Measurements from ENCODE around the gene LBR.
A peak's percentile ranks its signal among the peaks of the same experiment; 100 is the strongest.

The LBR gene

DNA sequence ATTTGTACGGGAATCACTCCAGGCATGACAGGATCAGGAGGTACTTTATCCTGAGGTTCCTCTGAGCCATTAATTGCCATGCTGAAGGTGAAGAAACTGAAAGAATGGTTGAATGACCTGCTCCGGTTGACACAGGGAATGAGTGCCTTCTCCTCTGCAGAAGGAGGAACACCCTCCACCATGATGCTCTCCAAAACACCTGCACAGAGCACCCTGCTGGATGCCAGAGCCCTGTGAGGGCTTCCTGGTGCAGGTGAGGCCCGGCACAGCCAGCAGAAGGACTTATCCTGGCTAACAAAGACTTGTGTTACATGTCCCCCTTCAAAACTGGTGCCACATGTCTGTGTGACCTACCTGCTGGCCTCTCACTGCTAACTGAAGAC is 14.3 kb upstream of the LBR start:
- DNase-seq: no peak

DNA sequence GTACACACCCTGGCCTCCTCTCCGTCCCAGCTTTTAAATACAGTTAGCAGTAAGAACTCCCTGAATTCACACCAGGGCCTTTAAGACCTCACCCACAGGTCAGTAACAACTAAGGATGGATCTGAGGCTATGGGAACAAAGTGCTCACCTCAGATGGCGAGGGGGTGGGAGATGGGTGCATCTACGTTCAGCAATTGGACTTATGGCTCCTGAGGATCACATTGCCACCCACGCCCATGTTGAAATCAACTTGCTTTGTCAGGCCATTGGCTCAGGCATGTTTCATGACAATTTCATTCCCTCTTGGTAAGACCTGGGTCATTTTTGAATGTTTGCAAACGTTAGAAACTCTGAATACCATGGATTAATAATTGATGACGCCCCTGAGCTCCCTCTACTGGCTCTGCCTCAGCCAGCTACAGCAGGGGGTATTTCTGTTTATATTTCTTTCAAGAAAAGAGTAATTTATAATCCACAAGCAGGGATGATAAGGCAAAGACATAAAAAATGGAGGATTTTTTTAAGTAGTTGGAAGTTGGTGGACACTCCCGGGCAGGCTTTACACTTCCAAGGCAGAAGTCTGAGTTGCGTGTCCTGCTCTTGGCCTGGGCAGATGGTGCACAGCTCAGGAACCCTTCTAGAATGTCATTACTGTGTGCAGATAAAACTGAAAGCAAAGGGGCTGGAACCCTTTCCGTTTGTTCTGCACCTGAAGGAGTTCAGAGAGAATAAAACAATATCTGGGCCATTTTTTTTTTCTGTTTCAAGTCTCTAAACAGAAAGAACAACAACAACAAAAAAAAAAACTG is 13.7 kb upstream of the LBR start:
- DNase-seq: no peak

DNA sequence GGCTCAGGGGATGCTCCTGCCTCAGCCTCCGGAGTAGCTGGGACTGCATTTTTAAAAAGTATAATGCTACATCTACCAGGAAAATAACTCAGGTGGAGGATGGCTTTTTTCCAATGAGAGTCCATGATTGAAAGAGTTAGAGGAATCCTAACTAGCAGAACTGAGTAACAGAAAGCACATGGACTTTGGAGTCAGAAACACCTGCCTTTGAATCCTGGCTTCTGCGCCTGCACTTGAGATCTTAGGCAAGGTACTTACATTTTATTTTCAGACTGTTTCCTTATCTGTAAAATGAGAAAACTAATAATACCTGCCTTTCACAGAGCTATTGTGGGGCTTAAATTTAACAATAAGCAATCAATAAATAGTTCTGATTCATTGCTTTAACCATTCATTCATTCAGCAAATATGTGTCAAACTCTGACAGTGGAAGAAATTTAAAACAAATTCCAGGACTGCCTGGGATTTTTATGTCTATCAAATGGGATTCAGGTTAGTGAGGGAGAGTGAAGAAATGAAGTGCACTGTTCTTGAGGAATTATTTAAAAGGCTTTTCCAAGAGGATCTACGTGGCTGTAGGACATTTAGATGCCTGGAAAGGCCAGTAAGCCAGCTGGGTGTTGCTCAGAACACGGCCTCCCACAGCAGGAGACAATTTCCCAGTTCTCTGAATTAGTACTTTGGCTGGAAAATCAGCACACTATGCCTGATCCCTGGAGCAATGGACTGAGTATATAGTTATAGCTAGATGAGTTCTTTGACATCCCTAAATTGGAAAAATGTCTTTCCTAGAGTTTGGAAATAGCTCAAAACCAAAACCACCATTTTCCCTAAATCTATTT is 12.8 kb upstream of the LBR start:
- DNase-seq: no peak

DNA sequence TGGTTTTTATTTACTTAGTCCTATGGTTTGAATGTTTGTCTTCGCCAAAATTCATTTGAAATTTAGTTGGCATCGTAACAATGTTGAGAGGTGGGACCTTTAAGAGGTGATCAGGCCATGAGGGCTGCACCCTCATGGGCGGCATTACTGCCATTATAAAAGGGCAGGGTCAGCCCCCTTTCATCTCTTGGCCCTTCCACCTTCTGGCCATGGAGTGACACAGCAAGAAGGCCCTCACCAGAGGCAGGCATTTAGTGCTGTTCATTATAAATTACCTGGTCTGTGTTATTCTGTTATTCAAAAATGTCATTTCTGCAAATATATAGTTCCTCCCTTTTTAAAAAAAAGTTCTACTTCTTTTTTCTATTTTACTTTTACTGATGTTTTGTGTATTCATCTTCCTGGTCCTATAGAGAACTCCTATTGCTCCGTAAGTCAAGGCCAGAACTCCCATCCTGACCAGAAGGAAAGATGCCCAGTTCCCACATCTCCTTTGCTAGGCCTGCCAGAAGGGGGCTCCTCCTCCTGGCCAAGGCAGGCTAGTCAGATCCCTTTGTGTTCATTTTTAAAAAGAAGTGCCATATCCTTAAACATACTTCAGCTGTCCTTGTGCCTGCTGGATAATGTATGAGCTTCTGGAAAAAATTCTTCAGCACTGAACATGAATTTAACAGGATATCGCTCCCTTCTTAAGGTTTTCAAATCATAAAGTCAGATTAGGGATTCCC is 10.0 kb upstream of the LBR start:
- no peak for DNase-seq

DNA sequence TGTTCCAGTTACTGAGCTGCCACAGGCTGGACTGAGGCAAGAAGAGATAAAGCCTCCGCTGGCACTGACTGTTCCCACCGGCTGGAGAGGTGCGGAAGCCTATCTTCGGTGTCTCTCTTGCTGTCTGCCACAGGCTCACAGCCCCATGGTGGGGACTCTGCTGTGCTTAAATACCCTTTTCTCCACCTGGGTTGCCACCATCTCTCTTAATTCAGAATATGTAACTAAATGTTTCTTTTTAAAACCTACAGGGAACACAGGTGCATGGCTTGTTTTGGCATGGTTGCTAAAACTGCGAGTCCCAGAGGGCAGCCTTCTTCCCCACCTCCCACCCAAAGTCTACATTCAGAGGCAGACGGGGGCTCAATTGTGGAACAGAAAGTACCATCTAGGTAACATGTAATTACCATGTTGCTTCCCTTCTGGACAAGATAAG is 8.1 kb upstream of the LBR start:
- DNase-seq: no peak

DNA sequence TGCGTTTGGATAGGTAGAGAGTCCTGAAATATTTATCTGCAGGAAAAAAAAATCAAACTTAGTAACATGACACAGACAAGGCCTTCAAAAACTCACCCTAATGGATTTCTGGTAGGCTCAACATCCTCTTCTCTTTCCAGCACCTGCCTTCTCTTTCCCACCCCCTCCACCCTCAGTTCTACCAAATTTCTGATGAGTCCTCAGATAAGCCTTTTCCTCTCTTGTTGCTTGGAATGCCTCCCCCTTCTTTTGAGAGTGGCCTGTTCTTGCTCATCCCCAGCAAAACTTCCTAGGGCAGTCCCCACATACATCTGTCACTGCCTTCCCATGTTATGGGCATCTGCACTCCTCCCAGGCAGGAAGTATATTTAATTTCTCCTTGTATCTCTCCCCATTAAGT is 7.6 kb upstream of the LBR start:
- no peak for DNase-seq

DNA sequence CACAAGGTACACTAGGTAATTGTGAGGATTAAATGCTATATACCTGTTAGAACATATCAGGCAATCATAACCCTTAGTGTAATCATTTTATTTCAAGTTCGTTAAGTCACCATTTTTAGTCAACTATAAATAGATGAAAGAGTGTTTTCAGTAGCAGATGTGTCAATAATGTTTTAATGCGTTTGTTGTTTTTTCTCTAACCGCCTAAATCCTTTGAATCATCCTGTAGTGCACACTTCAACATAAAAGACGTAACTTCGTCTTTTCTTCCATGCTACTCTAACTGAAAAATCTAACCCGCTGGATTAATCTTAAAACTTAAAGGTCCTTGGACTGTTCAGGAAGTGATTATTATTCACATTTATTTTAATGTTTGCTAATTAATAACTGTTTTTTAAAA is 7.2 kb upstream of the LBR start:
- DNase-seq: no peak

DNA sequence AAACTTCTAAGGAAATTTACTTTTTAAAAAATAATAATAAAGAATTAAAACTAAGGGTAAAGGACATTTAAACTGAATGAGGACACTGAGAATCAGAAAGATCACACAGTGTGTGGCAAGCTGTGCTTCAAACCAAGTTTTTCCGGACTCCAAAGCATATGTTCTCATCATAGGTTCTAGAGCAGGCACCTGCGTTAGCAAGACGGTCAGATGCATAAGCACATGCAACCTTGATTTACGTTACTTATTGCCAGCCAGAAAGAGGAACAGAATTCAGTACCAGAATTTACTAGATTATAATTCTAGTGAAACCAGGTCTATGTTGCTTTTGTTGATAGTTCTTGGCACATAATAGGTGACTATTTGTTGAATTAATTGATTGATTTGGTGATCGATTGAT is 6.2 kb upstream of the LBR start:
- no peak for DNase-seq

DNA sequence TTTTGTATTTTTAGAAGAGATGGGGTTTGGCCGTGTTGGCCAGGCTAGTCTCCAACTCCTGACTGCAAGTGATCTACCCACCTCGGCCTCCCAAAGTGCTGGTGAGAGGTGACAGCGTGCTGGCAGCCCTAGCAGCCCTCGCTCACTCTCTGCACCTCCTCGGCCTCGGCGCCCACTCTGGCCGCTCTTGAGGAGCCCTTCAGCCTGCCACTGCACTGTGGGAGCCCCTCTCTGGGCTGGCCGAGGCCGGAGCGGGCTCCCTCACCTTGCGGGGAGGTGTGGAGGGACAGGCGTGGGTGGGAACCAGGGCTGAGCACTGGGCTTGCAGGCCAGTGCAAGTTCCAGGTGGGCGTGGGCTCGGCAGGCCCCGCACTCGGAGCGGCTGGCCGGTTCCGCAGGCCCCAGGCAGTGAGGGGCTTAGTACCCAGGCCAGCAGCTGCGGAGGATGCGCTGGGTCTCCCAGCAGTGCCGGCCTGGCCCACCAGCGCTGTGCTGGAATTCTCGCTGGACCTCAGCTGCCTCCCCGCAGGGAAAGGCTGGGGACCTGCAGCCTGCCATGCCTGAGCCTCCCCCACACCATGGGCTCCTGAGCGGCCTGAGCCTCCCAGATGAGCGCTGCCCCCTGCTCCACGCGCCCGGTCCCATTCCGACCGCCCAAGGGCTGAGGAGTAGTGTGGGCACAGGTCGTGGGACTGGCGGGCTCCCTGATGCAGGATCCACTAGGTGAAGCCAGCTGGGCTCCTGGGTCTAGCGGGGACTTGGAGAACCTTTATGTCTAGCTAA is 3.4 kb upstream of the LBR start:
- DNase-seq: no peak

DNA sequence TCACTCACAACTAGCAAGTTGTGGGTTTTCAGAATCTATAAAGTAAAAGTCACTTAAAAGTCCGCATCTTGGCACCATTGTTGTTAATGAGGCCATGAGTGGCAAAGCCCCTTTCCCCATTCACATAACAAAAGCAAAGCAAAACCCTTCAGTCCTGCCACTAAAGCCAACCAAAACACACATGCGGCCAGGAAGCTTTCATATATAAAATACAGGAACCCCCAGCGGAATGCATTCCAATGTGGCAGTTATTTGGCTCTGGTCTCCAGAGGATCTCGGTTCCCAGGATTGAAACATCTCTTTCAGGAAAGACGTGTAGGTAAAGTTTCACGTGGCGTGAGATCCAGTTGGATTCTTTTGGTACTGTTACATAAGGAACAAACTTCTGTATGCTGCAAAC is 2.5 kb upstream of the LBR start:
- no peak for DNase-seq

DNA sequence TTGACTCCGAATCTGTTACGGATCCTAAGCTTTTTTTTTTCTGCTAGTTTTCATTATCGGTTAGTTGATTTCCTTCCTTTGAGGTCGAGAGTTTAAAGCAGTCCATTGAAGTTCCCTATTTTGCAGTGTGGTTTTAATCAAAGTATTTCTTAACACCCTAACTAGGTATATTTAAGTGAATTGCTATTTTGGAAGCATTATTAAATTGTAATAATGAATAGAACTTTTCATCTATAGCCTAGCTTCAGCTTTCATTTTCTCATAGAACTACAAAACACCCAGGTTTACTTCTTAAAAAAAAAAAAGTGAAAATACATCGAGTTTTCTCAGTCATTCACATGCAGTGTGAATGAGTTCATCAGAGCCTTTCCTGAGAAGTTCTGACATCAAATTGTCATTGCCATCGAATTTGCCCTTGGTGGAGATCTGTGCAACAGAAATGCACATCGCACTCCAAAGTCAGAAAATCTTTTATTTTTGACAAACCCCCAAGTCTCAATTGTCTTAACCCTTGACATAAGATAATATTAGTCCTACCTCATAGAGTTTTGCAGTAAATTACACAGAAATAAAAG is 1.1 kb upstream of the LBR start:
- DNase-seq: no peak

DNA sequence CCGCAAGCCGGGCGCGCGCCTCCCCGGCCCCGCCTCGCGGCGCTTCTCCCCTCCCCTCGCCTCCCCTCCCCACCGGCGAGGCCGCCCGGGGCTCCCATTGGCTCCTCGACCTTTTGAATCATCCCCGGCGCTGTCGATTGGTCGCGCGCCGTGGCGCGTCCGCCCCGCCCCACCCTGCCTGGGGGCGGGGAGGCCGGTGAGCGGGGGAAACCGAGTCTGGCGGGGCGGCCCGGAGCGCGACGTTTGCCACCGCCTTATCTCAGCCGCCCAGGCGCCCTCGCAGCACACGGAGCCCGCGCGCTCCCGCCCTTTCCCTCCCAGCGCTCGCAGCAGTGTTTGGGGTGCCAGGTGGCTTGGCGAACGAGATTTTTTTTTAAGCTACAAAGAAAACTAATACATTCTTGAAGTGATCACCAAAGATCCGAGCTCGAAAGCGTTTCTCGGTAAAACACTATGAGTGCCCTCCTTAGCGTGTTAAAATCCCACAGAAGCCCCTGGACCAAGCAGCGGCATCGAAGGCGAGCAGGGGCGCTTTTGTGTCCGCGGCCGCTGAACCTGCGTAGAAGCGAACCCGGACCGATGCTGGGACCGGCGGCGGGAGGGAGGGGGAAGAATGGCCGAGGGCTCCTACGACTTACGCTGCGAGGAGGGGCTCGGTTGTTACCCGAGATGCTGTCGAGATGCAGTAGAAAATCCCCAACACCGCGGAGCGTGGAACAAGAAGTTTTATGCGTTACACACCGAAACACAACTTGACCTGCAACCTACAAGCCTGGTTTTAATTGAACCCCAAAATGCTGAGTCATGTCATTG is 436 bp upstream of the LBR start:
- DNase-seq: peak; percentile 86

DNA sequence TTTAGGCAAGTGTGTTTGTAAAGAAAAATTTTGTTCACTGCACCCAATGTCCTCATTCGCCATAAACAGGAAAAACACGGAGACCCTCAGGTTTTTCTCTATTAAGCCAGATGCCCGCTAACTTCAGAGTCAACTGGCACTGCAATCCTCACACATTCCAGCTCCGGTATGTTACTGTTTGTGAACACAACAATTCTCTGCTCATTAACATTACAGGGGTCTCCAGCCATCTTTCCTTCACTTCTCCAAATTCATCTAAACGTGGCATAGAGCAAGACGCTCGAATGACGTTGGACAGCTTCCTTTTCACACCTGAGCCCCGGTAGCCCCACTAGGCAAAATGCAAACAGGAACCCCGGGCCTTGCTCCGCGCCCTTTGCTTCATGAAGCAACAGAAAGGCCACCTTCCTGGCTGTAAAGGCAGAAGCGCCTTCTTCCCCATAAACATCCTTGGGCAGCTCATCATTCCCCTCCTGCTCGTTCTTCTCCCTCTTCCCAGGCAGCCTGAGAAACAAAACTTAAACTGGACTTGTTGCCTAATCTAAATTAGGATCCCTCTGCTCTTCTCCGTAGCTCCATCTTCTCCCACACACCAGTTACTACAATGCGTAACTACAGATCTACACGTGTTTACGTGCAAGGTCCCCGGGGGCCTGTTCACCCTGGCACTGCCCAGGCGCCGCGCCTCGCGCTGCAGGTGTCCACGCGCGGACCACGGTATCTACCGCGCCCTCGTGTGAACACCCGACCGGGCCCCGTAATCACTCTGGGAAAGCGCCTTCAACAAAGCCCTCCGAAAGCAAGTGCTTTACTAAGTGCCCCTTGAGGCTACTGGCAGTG is 1.2 kb downstream of the LBR start:
- no peak for DNase-seq

DNA sequence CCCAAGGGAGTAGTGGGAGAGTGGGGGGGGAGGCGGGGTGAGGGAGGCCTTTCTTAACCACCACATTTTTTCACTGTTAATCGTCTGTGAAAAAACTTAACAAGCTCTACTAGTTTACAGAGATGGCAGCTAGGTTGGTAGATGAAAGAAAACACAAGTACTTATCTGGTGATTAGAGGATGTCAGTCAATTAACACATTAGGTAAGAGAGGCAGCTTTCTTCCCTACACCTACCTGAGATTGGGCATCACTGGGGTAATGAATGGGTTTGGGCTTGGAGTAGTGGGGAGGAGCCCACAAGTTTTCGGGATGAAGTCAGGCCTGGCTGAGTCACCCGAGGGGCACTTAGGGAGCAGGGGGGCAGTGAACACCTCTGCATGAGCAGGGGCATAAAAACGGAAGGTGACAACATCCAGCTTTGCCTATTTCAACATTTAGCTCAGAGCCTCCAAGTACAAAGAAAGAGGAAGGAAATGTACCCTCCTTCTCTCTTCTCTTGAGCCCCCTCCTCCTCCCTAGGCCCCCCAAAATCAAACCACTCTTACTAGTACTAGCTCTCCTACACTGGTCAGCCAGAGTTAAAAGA is 2.5 kb downstream of the LBR start:
- no peak for DNase-seq

DNA sequence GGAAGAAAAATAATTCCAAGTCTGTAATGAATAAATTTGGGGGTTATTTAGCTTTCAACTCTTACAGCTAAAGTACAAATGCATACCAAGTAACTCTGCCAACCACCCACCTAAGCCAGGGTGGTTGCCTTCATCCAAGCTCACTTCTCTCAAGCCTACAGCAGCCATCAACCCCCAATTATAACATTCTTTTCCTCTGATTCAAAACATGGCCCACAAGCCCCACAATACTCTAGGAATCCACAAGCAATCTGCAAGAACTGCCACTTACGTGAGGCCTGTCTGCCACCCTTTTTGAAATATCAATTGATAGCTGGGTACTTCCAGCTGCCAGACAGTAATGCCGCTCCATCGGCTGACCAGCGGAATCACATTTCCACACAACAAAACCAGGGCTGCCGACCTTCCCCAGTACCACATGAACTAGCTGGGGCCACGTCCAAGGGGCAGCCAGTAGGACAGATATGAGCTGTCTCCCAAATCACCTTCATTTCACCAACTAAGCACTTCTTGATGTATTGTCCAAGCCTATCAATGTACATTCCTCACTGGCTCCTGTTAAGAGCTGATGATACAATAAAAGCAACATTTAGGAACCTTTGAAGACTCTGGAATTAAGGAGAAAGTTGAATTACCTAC is 3.2 kb downstream of the LBR start:
- DNase-seq: no peak

DNA sequence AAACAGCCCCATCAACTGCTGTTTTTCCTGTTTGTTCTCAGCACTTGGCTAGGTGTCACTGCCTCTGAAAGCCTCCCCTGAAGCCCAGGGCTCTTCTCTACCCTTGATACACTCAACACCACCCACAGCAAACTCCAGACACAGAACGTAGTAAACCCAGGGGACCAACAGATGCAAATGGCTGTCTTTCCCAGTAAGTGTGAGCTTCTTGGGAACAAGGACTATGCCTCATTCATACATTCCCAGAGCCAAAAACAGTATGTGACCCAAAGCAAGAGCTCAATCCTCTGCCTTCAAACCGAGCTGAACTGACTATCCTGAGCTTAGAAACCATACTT is 4.4 kb downstream of the LBR start:
- no peak for DNase-seq

DNA sequence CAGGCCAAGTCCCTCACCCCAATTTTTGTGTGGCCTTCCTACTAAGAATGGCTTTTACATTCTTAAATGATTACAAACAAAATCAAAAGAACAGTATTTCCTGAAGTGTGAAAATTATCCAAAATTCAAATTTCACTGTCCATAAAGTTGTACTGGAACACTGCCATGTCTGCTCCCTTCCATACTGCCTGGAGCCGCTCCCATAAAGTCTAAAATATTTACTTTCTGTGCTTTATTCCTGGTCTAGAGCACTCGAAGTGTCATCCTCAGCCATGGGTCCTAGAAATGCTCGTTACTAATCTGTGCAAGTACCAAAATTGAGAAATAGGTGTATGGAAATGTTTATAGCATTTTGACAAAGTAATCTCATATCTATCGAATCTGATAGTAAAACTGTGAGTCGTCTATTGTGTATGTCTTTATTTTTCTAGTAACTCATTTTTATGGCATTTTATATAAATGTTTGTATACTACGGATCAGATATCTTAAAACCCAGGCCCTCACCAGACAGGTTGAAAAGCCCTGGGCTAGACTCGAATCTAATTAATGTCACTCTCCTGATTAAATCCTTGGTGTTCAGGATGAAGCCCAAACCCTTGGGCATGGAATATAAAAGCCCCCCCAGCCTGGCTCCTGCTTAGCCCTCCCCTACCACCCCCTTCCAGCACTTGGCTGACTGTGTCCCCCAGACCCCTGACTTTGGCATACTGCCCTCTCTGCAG is 4.9 kb downstream of the LBR start:
- no peak for DNase-seq

DNA sequence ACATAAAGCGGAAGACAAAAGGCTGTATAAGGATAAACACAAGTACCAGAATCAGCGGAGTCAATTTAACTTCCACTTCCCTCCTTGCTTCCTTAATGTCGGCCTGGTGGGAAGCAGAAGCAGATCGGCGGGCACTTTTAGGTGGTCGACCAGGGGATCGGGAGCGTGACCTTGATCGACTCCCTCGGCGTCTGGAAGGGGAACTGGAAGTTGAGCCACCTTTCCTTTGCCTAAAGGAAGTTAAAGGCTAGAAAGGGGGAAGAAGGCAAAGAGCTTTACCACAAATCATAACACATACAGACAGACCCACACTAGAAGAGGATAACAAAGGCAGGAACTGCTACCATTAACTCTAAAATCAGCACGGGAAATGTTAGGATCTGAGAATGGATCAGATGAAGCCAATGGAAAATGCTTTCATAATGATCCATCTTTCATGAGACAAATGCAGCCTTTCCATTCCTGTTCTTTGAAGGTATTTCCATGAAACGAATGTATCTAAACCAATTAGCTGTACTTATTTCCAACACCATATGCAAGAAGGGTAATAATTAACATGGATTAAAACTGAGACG is 5.7 kb downstream of the LBR start:
- no peak for DNase-seq

DNA sequence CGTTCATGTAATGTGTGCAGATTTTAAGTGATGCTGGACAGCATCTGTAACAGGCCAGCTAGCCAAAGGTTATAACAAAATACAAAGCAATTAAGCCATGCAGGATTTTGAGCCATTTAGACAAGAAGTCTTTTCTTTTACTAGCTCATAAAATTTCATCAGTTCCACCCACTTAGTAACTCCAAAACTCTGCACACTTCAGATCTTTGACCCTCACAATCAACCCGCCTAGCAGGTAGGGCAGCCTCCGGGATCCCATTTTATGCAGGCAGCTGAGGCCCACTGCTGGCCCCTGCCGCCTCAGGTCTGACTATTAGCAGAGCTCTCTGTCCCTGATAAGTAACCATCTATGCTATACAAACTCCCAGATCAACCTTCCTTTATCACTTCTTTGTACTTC is 9.2 kb downstream of the LBR start:
- no peak for DNase-seq

All from T-helper 9 cell (primary cell).